Hepatocyte (in vitro differentiated cells): ENCODE results near the gene KIF1B. TPM values are rescaled to one million over a fixed set of nuclear protein-coding genes. Genes with fewer than 3 reads are reported as not detected.
"Not testable (repeated sequence)": the region's sequence is repeated elsewhere in the genome, so short reads cannot be mapped to it uniquely, and the experiment has no call there.

Source experiments
- DNase-seq: peaks from one replicate; pipeline ENCODE4 v3.0.0-alpha.2; 2016; ENCODE audit warnings: low spot score
- H2AFZ ChIP-seq: fragments of 200-600 bp; sonication (generic); 2 replicates; pipeline ENCODE4 v1.6.0; 2016; ENCODE audit warnings: antibody characterized with exemption, mild to moderate bottlenecking
- H3K27ac ChIP-seq: fragments of 200-600 bp; sonication (generic); 2 replicates; pipeline ENCODE4 v1.5.1; 2016; ENCODE audit warnings: mild to moderate bottlenecking
- H3K27me3 ChIP-seq: fragments of 200-600 bp; sonication (generic); 2 replicates; pipeline ENCODE4 v1.6.1; 2016
- H3K36me3 ChIP-seq: fragments of 200-600 bp; sonication (generic); replicated peaks from 2 replicates; pipeline ENCODE4 v1.5.1; 2016; ENCODE audit warnings: low read depth; ENCODE audit not compliant: insufficient read depth
- H3K4me1 ChIP-seq: fragments of 200-600 bp; sonication (generic); 2 replicates; pipeline ENCODE4 v1.5.1; 2016; ENCODE audit warnings: mild to moderate bottlenecking, moderate library complexity; ENCODE audit not compliant: insufficient read depth
- H3K4me2 ChIP-seq: fragments of 200-600 bp; sonication (generic); 2 replicates; pipeline ENCODE4 v1.6.0; 2016
- H3K4me3 ChIP-seq: fragments of 200-600 bp; sonication (generic); 2 replicates; pipeline ENCODE4 v1.5.1; 2016; ENCODE audit warnings: mild to moderate bottlenecking
- H3K79me2 ChIP-seq: fragments of 200-600 bp; sonication (generic); 2 replicates; pipeline ENCODE4 v1.6.0; 2017; ENCODE audit warnings: mild to moderate bottlenecking
- H3K9me2 ChIP-seq: fragments of 200-600 bp; sonication (generic); replicated peaks from 2 replicates; pipeline ENCODE4 v1.6.0; 2017; ENCODE audit warnings: mild to moderate bottlenecking; ENCODE audit not compliant: insufficient read depth
- H3K9me3 ChIP-seq: fragments of 200-600 bp; sonication (generic); 2 replicates; pipeline ENCODE4 v1.5.1; 2016; ENCODE audit warnings: low read depth, mild to moderate bottlenecking
- H4K20me1 ChIP-seq: fragments of 200-600 bp; sonication (generic); 2 replicates; pipeline ENCODE4 v1.6.0; 2016; ENCODE audit warnings: mild to moderate bottlenecking; ENCODE audit not compliant: insufficient read depth, poor library complexity, severe bottlenecking
- EZH2 ChIP-seq: fragments of 200-600 bp; sonication (generic); IDR thresholded peaks from 2 replicates; pipeline ENCODE4 v1.6.1; 2016; ENCODE audit warnings: antibody characterized with exemption, mild to moderate bottlenecking, borderline replicate concordance
- EZH2phosphoT487 ChIP-seq: fragments of 200-600 bp; sonication (generic); IDR thresholded peaks from one replicate; pipeline ENCODE4 v1.6.1; 2018; ENCODE audit warnings: antibody characterized with exemption, mild to moderate bottlenecking, low read depth, moderate library complexity; ENCODE audit not compliant: unreplicated experiment, severe bottlenecking
- WGBS: methylation state at CpG from one replicate; pipeline ENCODE4 v1.1.6; 2016; ENCODE audit warnings: low lambda C conversion rate; ENCODE audit errors: missing lambda C conversion rate; 5-methylcytosine and 5-hydroxymethylcytosine counted together
- polyA plus RNA-seq: library from polyadenylated mRNA; unstranded; fragments of >200 nt; fragmentation: Nextera tagmentation; extraction: Ambion mirVana; gene quantifications from 2 replicates; pipeline ENCODE4 v1.2.1, GENCODE V29; 2016
- total RNA-seq: library from RNA; depleted of rRNA; stranded (reverse); fragments of >200 nt; gene quantifications from 2 replicates; pipeline ENCODE4 v1.2.3, GENCODE V29; 2014
- TF ChIP-seq, protein P1 (sequence below): fragments of 200-600 bp; sonication (generic); IDR thresholded peaks from 2 replicates; pipeline ENCODE4 v1.5.1; 2016; ENCODE audit warnings: antibody characterized with exemption, mild to moderate bottlenecking; ENCODE audit not compliant: poor library complexity

The KIF1B gene
- total and polyA plus RNA-seq, 2 experiments from 2014 or later, result 14.6 to 37.0 TPM

DNA sequence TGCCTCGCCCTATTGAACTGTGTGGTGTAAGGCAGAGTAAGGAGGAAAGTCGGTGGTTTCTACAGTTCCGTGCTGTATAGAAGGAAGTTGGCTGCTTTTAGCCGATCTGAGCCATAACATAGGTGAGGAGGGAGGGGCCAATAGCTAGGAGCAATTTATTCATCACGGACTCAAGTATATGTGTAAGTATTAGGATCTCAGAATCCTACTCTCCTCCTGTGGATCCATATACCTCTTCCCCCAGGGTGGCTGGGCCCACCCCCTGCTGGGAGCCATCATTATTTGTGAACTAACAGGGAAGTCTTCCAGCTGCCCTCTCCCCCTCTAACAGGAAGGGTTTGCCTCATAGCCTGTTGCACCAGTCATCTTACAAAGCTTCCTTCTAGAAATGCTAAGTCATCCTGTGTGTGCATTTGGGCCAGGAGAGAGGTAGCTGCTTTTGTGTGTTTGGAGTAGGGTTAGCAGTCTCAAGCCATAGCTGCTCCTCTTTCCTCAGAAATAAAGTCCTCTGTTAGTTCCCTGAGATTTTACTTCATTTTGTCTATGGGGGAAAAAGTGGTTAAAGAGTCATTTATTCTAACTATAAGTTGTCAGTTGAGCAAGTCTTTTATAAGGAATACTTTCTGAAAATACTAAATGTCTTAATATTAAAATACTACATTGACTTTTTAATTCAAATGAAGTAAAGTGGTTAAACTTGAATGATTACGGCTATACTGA, 205.0 kb downstream of the KIF1B start:
- Histone ChIP-seq H3K36me3 (no peaks in the 10 kb centered on the region), H3K79me2 (no peaks in the 10 kb centered on the region), H3K4me2 (no peak overlapping the region), H3K4me3 (no peak overlapping the region), H3K27me3 (no peaks in the 10 kb centered on the region), H3K9me2 (no peaks in the 10 kb centered on the region), H2AFZ (no peak overlapping the region), H3K9me3 (no peaks in the 10 kb centered on the region), H3K4me1 (no peaks in the 10 kb centered on the region), H4K20me1 (no peaks in the 10 kb centered on the region), H3K27ac (no peak overlapping the region)
- 92% methylated on average over 6 of the region's 6 CpGs for WGBS
- no peak for DNase-seq
- TF ChIP-seq EZH2, result no peak

DNA sequence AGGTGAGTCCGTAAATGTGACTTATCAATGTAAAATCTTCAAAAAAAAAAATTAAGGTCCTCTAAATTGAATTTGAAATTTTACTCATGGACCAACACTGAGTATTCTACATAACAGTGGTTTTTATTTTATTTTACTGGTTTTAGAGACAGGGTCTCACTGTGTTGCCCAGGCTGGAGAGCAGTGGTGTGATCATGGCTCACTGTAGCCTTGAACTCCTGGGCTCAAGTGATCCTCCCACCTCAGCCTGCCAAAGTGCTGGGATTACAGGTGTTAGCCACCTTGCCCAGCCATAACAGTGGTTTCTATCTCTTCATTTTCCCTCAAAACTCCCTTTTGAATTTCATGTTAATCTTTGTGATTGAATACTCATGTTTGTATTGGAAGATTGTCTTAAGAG, 205.6 kb downstream of the KIF1B start:
- not testable (repeated sequence) for H3K4me2 ChIP-seq, H3K79me2 ChIP-seq, H3K9me2 ChIP-seq, H3K4me3 ChIP-seq, H3K27me3 ChIP-seq, H2AFZ ChIP-seq, H3K9me3 ChIP-seq, H3K36me3 ChIP-seq, H3K27ac ChIP-seq, DNase-seq, H3K4me1 ChIP-seq, H4K20me1 ChIP-seq
- 96% methylated on average over 1 of the region's 1 CpG for WGBS

DNA sequence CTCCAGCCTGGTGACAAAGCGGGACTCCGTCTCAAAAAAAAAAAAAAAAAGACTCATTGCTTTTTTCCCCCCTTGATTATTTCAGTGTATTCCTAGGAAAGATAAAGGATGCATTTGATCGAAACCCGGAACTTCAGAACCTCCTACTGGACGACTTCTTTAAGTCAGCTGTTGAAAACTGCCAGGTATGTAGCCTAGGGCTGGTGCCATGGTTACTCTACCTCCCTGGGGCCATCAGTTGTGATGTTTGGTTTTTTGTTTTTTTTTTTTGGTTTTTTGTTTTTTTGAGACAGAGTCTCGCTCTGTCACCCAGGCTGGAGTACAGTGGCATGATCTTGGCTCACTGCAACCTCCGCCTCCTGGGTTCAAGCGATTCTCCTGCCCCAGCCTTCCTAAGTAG, 208.4 kb downstream of the KIF1B start:
- H3K36me3 ChIP-seq, H3K4me1 ChIP-seq, H3K9me2 ChIP-seq, H3K27ac ChIP-seq, H4K20me1 ChIP-seq, H3K4me3 ChIP-seq, H2AFZ ChIP-seq, H3K4me2 ChIP-seq, H3K27me3 ChIP-seq, DNase-seq, H3K79me2 ChIP-seq, H3K9me3 ChIP-seq: not testable (repeated sequence)
- 96% methylated on average over 8 of the region's 8 CpGs for WGBS

DNA sequence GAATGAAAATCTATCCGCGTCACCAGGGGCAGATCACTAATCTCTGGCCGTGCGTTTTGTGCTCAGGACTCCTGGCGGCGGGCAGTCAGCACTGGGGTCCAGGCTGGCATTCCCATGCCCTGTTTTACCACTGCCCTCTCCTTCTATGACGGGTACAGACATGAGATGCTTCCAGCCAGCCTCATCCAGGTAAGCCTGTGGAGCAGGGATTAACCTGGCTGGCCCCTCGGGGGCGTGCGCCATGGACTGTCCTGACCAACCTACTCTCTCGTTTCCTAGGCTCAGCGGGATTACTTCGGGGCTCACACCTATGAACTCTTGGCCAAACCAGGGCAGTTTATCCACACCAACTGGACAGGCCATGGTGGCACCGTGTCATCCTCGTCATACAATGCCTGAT, 209.0 kb downstream of the KIF1B start:
- 92% methylated on average over 15 of the region's 15 CpGs for WGBS
- H3K27me3 ChIP-seq, result no peaks in the 10 kb centered on the region
- no peak overlapping the region for H3K4me2 ChIP-seq
- no peaks in the 10 kb centered on the region for H3K9me2 ChIP-seq
- TF ChIP-seq, protein P1, sequence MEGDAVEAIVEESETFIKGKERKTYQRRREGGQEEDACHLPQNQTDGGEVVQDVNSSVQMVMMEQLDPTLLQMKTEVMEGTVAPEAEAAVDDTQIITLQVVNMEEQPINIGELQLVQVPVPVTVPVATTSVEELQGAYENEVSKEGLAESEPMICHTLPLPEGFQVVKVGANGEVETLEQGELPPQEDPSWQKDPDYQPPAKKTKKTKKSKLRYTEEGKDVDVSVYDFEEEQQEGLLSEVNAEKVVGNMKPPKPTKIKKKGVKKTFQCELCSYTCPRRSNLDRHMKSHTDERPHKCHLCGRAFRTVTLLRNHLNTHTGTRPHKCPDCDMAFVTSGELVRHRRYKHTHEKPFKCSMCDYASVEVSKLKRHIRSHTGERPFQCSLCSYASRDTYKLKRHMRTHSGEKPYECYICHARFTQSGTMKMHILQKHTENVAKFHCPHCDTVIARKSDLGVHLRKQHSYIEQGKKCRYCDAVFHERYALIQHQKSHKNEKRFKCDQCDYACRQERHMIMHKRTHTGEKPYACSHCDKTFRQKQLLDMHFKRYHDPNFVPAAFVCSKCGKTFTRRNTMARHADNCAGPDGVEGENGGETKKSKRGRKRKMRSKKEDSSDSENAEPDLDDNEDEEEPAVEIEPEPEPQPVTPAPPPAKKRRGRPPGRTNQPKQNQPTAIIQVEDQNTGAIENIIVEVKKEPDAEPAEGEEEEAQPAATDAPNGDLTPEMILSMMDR, result no peak
- H3K4me1 ChIP-seq, result no peaks in the 10 kb centered on the region
- H2AFZ ChIP-seq, result no peak overlapping the region
- no peaks in the 10 kb centered on the region for H3K79me2 ChIP-seq
- H3K36me3 ChIP-seq, result no peaks in the 10 kb centered on the region
- H4K20me1 ChIP-seq, result no peaks in the 10 kb centered on the region
- no peaks in the 10 kb centered on the region for H3K9me3 ChIP-seq
- DNase-seq, result no peak
- H3K4me3 ChIP-seq, result no peak overlapping the region
- H3K27ac ChIP-seq, result no peak overlapping the region

DNA sequence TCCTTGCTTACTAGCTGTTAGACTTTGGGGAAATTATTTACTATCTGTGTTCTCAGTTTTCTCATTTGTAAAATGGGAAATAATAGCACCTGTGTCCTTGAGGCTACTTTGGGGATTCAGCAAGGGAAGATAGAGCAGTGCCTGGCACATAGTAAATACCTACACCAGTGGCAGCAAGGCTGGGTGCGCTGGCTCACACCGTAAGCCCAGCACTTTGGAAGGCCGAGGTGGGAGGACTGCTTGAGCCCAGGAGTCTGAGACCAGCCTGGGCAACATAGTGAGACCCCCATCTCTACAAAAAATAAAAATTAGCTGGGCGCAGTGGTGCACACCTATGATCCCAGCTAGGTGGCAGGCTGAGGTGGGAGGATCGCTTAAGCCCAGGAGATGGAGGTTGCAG, 211.3 kb downstream of the KIF1B start:
- no peaks in the 10 kb centered on the region for H3K9me2 ChIP-seq
- 99% methylated on average over 5 of the region's 5 CpGs for WGBS
- no peak overlapping the region for H3K27ac ChIP-seq
- H3K4me1 ChIP-seq, result no peaks in the 10 kb centered on the region
- H3K4me2 ChIP-seq, result no peak overlapping the region
- no peaks in the 10 kb centered on the region for H3K27me3 ChIP-seq
- H3K79me2 ChIP-seq, result no peaks in the 10 kb centered on the region
- H3K36me3 ChIP-seq, result no peaks in the 10 kb centered on the region
- no peak overlapping the region for H3K4me3 ChIP-seq
- no peak for DNase-seq
- no peaks in the 10 kb centered on the region for H4K20me1 ChIP-seq
- TF ChIP-seq, protein P1, result no peak
- TF ChIP-seq EZH2 (no peak), EZH2phosphoT487 (no peak)
- H2AFZ ChIP-seq, result no peak overlapping the region
- no peaks in the 10 kb centered on the region for H3K9me3 ChIP-seq
